ENCODE measurements around the gene OOEP.
"Not testable (repeated sequence)": the region's sequence is repeated elsewhere in the genome, so short reads cannot be mapped to it uniquely, and the experiment has no call there.

OOEP gene

GRCh38 chr6:73369563-73369962 is at the start of gene OOEP:
Gene OOEP (minus strand): TSS chr6:73369897. CDS start chr6:73369792, 105 bp downstream.
- DNase-seq (ENCODE audit: low spot score), result no peak

GRCh38 chr6:73418081-73418741 is 48.5 kb upstream of the OOEP start:
- DNase-seq (ENCODE audit: low spot score), result no peak

- DNase-seq (ENCODE audit: low spot score), result no peak
These were observed 43.4 kb upstream of the OOEP start for GRCh38 chr6:73413102-73413501.

GRCh38 chr6:73409395-73409794 is 39.7 kb upstream of the OOEP start:
- no peak for DNase-seq (ENCODE audit: low spot score)

GRCh38 chr6:73400656-73401055 is 31.0 kb upstream of the OOEP start:
- no peak for DNase-seq (ENCODE audit: low spot score)

- DNase-seq (ENCODE audit: low spot score), result no peak
These were observed 26.2 kb upstream of the OOEP start for GRCh38 chr6:73395875-73396274.

- DNase-seq (ENCODE audit: low spot score), result peak; percentile 51
These were observed 25.1 kb upstream of the OOEP start, which contains the start of gene DDX43 for GRCh38 chr6:73394577-73395354. Gene DDX43 (plus strand): TSS chr6:73394828. CDS start chr6:73394906, 78 bp downstream.

GRCh38 chr6:73393278-73393677 is 23.6 kb upstream of the OOEP start:
- DNase-seq (ENCODE audit: low spot score), result no peak

- DNase-seq (ENCODE audit: low spot score), result not testable (repeated sequence)
These were observed 22.5 kb upstream of the OOEP start for GRCh38 chr6:73392188-73392587.

GRCh38 chr6:73391675-73392074 is 22.0 kb upstream of the OOEP start:
- DNase-seq (ENCODE audit: low spot score), result no peak

GRCh38 chr6:73389854-73390253 is 20.2 kb upstream of the OOEP start:
- no peak for DNase-seq (ENCODE audit: low spot score)

- peak; percentile 35 for DNase-seq (ENCODE audit: low spot score)
These were observed 19.3 kb upstream of the OOEP start for GRCh38 chr6:73388800-73389512.

GRCh38 chr6:73388433-73388799 is 18.7 kb upstream of the OOEP start:
- no peak for DNase-seq (ENCODE audit: low spot score)

- no peak for DNase-seq (ENCODE audit: low spot score)
These were observed 12.9 kb upstream of the OOEP start for GRCh38 chr6:73382462-73383113.

GRCh38 chr6:73381531-73381930 is 11.8 kb upstream of the OOEP start:
- not testable (repeated sequence) for DNase-seq (ENCODE audit: low spot score)

- no peak for DNase-seq (ENCODE audit: low spot score)
These were observed 7.5 kb upstream of the OOEP start for GRCh38 chr6:73377225-73377624.

- no peak for DNase-seq (ENCODE audit: low spot score)
These were observed 5.5 kb upstream of the OOEP start for GRCh38 chr6:73375216-73375615.

- DNase-seq (ENCODE audit: low spot score), result no peak
These were observed 2.8 kb upstream of the OOEP start for GRCh38 chr6:73372516-73372915.

- no peak for DNase-seq (ENCODE audit: low spot score)
These were observed 2.3 kb upstream of the OOEP start for GRCh38 chr6:73371984-73372383.

- no peak for DNase-seq (ENCODE audit: low spot score)
These were observed 540 bp downstream of the OOEP start for GRCh38 chr6:73369157-73369556.

GRCh38 chr6:73368675-73369074 is 1.0 kb downstream of the OOEP start:
- no peak for DNase-seq (ENCODE audit: low spot score)

- no peak for DNase-seq (ENCODE audit: low spot score)
These were observed 1.8 kb downstream of the OOEP start for GRCh38 chr6:73367761-73368355.

Measured in hematopoietic multipotent progenitor cell treated with erythropoietin and hydrocortisone succinate and interleukin-3 and kit ligand, for 15 days (in vitro differentiated cells).